ENCODE results near the gene NOC3L. TPM values are rescaled to one million over a fixed set of nuclear protein-coding genes. Genes with fewer than 3 reads are reported as not detected.
"Not testable (repeated sequence)": the region's sequence is repeated elsewhere in the genome, so short reads cannot be mapped to it uniquely, and the experiment has no call there.

NOC3L gene
- total RNA-seq, 1 donor from 2014 or later = 20.9 TPM

DNA sequence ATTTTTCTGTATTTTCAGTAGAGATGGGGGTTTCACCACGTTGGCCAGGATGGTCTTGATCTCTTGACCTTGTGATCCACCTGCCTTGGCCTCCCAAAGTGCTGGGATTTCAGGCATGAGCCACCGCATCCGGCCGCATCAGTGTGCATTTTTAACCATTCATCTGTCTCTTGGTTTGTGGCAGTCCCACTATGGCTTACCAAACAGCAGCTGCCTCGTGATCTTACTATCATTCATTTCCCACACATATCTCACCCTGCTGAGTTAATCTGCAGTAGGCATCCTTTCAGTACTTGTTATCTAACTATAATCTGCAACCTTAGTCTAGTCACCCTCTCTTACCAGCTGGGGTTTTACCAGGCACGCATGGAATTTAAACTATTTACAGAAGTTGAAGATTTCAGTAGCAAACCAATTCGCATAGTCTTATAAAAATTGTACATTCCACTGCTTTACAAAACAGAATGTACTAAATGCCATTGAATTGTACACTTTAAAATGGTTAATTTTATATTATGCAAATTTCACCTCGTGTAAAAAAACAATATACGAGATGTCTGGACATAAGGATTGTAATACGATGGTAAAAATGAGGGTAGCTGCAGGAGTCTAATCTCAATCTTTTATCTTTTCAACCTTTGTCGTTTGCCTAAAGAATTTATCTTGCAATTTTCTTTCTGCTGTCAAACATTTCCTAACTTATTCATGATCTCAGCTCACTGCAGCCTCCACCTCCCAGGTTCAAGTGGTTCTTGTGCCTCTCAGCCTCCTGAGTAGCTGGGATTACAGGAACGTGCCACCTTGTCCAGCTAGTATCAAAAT is 35.0 kb upstream of the NOC3L start:
- no peak overlapping the region for H3K4me3 ChIP-seq
- peaks cover 7% of the 10 kb centered on the region for H3K27me3 ChIP-seq
- H3K9me3 ChIP-seq = no peaks in the 10 kb centered on the region
- DNase-seq = no peak
- no peak overlapping the region for H3K27ac ChIP-seq
- H3K4me1 ChIP-seq = no peaks in the 10 kb centered on the region
- no peak for ATAC-seq
- intact Hi-C loops (cut with DNase I) = no loop called here
- TF ChIP-seq, protein P1, sequence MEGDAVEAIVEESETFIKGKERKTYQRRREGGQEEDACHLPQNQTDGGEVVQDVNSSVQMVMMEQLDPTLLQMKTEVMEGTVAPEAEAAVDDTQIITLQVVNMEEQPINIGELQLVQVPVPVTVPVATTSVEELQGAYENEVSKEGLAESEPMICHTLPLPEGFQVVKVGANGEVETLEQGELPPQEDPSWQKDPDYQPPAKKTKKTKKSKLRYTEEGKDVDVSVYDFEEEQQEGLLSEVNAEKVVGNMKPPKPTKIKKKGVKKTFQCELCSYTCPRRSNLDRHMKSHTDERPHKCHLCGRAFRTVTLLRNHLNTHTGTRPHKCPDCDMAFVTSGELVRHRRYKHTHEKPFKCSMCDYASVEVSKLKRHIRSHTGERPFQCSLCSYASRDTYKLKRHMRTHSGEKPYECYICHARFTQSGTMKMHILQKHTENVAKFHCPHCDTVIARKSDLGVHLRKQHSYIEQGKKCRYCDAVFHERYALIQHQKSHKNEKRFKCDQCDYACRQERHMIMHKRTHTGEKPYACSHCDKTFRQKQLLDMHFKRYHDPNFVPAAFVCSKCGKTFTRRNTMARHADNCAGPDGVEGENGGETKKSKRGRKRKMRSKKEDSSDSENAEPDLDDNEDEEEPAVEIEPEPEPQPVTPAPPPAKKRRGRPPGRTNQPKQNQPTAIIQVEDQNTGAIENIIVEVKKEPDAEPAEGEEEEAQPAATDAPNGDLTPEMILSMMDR (IDR thresholded peaks at IDR 0.05) = no peak
- no peaks in the 10 kb centered on the region for H3K36me3 ChIP-seq

DNA sequence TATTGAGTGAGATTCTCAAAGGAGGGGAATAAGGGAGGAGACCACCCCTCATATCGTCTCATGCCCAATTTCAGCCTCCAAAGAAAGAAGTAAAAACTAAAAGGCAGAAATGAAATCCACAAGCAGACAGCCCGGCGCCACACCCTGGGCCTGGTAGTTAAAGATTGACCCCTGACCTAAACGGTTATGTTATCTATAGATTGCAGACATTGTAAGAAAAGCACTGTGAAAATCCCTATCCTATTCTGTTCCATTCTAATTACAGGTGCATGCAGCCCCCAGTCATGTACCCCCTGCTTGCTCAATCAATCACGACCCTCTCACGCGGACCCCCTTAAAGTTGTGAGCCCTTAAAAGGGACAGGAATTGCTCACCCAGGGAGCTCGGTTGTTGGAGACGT is 29.4 kb upstream of the NOC3L start:
- H3K4me1 ChIP-seq; H3K36me3 ChIP-seq; H3K9me3 ChIP-seq; intact Hi-C loops (cut with DNase I); DNase-seq; H3K4me3 ChIP-seq; H3K27ac ChIP-seq; H3K27me3 ChIP-seq; ATAC-seq: not testable (repeated sequence)

DNA sequence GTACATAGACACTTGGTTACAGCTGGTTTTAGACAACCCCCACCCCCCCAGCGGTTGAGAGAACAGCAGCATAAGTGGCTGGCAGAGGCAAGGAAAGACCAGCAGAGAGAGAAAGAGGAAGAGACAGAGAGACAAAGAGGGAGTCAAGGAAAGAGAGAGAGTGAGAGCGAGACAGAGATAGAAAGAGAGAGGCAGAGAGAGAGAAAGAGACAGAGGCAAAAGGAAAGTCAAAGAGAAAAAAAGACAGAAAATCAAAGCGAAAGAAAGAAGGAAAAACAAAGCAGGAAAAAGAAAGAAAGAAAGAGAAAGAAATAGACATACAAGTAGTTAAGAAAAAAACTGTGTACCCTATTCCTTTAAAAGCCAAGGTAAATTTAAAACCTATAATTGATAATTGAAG is 23.0 kb upstream of the NOC3L start:
- H3K4me3 ChIP-seq; H3K27ac ChIP-seq; DNase-seq; ATAC-seq; H3K9me3 ChIP-seq; H3K36me3 ChIP-seq; H3K27me3 ChIP-seq; H3K4me1 ChIP-seq; intact Hi-C loops (cut with DNase I): not testable (repeated sequence)

DNA sequence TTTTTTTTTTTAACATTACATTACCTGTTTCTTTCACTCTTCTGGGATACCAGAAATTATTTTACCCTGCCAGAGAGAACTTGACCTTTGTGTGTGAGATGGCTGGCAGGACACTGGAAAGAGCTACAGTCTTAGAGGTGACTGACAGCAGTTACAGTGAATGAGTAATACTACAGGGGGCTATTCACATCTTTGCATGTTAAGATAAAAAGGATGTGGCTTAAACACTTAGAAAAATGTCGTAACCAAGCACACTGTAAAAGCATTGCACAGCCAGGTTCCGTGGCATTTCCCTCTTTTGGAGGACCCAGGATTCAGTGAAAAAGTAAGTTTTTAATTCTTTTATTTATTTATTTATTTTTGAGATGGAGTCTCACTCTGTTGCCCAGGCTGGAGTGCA is 20.8 kb upstream of the NOC3L start:
- ATAC-seq = no peak
- Histone ChIP-seq H3K4me3 (no peak overlapping the region), H3K4me1 (no peaks in the 10 kb centered on the region), H3K9me3 (no peaks in the 10 kb centered on the region), H3K27me3 (no peaks in the 10 kb centered on the region), H3K36me3 (no peaks in the 10 kb centered on the region), H3K27ac (no peak overlapping the region)
- no peak for DNase-seq
- TF ChIP-seq, protein P1 (IDR thresholded peaks at IDR 0.05) = no peak
- intact Hi-C loops (cut with DNase I) = no loop called here

DNA sequence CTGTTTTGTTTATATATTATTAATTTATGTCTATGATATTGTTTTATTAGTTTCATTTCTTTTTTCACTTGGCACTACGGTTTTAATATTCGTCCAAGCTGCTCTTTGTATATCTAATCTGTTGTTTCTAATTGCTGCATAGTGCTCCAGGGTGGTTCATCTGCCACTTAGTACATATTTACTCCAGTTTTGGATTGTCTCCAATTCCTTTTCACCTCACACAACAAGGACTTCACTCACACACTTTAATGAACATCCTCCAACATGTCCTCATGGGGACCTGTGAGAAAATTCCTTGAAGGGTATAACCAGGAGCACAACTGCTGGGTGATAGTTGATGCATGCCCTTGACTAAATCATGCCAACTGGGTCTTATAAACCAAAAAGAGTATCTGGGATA is 14.1 kb upstream of the NOC3L start:
- Histone ChIP-seq H3K9me3 (no peaks in the 10 kb centered on the region), H3K27me3 (peaks cover 5% of the 10 kb centered on the region), H3K4me1 (no peaks in the 10 kb centered on the region), H3K27ac (no peak overlapping the region), H3K36me3 (no peaks in the 10 kb centered on the region), H3K4me3 (no peak overlapping the region)
- no peak for ATAC-seq
- TF ChIP-seq, protein P1 (IDR thresholded peaks at IDR 0.05) = no peak
- no peak for DNase-seq
- intact Hi-C loops (cut with DNase I) = no loop called here

DNA sequence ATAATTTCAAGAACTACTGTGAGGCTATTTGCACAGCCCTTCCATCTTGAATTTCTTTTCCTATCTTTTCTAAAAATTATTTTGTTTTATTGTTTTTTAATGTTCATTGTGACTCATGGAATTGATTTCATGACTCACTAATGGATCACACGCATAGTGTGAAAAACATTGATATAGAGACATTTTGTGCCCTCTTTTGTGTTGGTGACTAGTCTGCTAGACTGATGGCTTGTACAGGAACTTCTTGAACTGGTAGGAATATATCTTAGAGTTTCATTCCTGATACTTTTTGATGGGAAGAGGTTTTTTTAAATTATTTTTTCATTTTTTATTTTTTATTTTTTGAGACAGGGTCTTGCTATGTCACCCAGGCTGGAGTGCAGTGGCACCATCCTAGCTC is 12.6 kb upstream of the NOC3L start:
- Histone ChIP-seq H3K36me3 (no peaks in the 10 kb centered on the region), H3K9me3 (no peaks in the 10 kb centered on the region), H3K4me3 (no peak overlapping the region), H3K27ac (no peak overlapping the region), H3K27me3 (peaks cover 5% of the 10 kb centered on the region), H3K4me1 (no peaks in the 10 kb centered on the region)
- TF ChIP-seq, protein P1 (IDR thresholded peaks at IDR 0.05) = no peak
- ATAC-seq (no peak), DNase-seq (no peak)
- intact Hi-C loops (cut with DNase I) = no loop called here

DNA sequence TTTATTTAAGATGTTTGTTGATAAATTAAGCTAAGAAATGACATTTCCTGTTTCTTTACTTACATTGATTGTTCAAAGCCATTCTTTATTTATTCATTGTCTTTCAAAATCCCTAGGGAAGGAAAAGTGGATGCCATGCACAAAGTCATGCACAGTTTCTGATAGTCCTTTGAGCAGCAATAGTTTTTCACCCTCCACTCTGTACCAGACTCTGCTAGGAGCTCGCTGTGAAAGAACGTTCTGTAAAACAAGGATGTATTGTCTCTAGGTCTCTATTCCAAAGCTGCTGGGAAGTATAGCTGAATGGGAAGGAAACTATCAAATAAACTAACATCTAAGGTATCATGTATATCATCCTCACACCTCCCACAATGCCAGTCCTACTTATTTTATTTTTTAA is 7.8 kb upstream of the NOC3L start:
- intact Hi-C loops (cut with DNase I) = no loop called here
- no peaks in the 10 kb centered on the region for H3K4me1 ChIP-seq
- H3K4me3 ChIP-seq = no peak overlapping the region
- DNase-seq = no peak
- H3K27me3 ChIP-seq = peaks cover 5% of the 10 kb centered on the region
- ATAC-seq = no peak
- H3K27ac ChIP-seq = no peak overlapping the region
- H3K9me3 ChIP-seq = no peaks in the 10 kb centered on the region
- no peaks in the 10 kb centered on the region for H3K36me3 ChIP-seq
- TF ChIP-seq, protein P1 (IDR thresholded peaks at IDR 0.05) = no peak
